DMS153 treated with DMSO at 0.1 percent for 48 hours (cell line): ENCODE measurements around the gene TRIM2.

Source experiments
- DNase-seq: peaks from one replicate; lab custom pipeline; 2025; ENCODE audit not compliant: unreplicated experiment; lab: John Stamatoyannopoulos, UW

Gene TRIM2

GRCh38 chr4:153271820-153272219 is 67.6 kb downstream of the TRIM2 start:
- DNase-seq = no peak

- DNase-seq = no peak
Observed at GRCh38 chr4:153273751-153274150, 69.5 kb downstream of the TRIM2 start.

- no peak for DNase-seq
Observed at GRCh38 chr4:153274967-153275366, 70.7 kb downstream of the TRIM2 start.

GRCh38 chr4:153275380-153276276 is 71.4 kb downstream of the TRIM2 start:
- DNase-seq = no peak

GRCh38 chr4:153276971-153277370 is 72.7 kb downstream of the TRIM2 start:
- DNase-seq = no peak

GRCh38 chr4:153281476-153281875 is 77.2 kb downstream of the TRIM2 start:
- no peak for DNase-seq

GRCh38 chr4:153282023-153282422 is 77.8 kb downstream of the TRIM2 start:
- no peak for DNase-seq

GRCh38 chr4:153283260-153283659 is 79.0 kb downstream of the TRIM2 start:
- DNase-seq = no peak

- no peak for DNase-seq
Observed at GRCh38 chr4:153290134-153290533, 85.9 kb downstream of the TRIM2 start.

- no peak for DNase-seq
Observed at GRCh38 chr4:153291562-153291961, 87.3 kb downstream of the TRIM2 start.

GRCh38 chr4:153292897-153293741 is 88.9 kb downstream of the TRIM2 start:
- DNase-seq = no peak

GRCh38 chr4:153293742-153294057 is 89.5 kb downstream of the TRIM2 start:
- DNase-seq = no peak

GRCh38 chr4:153294631-153295030 is 90.4 kb downstream of the TRIM2 start:
- DNase-seq = no peak

- no peak for DNase-seq
Observed at GRCh38 chr4:153295131-153295755, 91.0 kb downstream of the TRIM2 start.

GRCh38 chr4:153296040-153296823 is 92.0 kb downstream of the TRIM2 start:
- DNase-seq = no peak

GRCh38 chr4:153297116-153297515 is 92.9 kb downstream of the TRIM2 start:
- DNase-seq = no peak

- DNase-seq = no peak
Observed at GRCh38 chr4:153310793-153311192, 106.5 kb downstream of the TRIM2 start.

- no peak for DNase-seq
Observed at GRCh38 chr4:153314915-153315314, 110.7 kb downstream of the TRIM2 start.

- DNase-seq = peak; percentile 39
Observed at GRCh38 chr4:153318696-153319320, 114.6 kb downstream of the TRIM2 start.

- no peak for DNase-seq
Observed at GRCh38 chr4:153322791-153323190, 118.5 kb downstream of the TRIM2 start.
